Lower leg skin (tissue), 3 donors: Measurements from ENCODE around the gene PTPRU.

Source experiments
- CTCF ChIP-seq, 3 donors: fragments of 450-650 bp; IDR thresholded peaks; one replicate each; pipeline ENCODE4 v1.5.1; 2016; ENCODE audit warnings: antibody characterized with exemption in 3 of 3, mild to moderate bottlenecking in 3 of 3, moderate library complexity in 2 of 3
- POLR2A ChIP-seq, 2 donors: fragments of 450-650 bp; IDR thresholded peaks; one replicate each; pipeline ENCODE4 v1.6.1; 2016 to 2017; ENCODE audit warnings: antibody characterized with exemption in 2 of 2, mild to moderate bottlenecking in 1 of 2, moderate library complexity in 1 of 2

- TF ChIP-seq CTCF (IDR thresholded peaks at IDR 0.05) (no peak), POLR2A (IDR thresholded peaks at IDR 0.05) (no peak)
These were observed 119.1 kb downstream of the PTPRU start for GRCh38 chr1:29355375-29355774.
